SK-N-SH treated with all-trans-retinoic acid at 6 μM for 48 hours (cell line): ENCODE data around the gene MARK1.

Experiments used
- ESRRG ChIP-seq: fragments of 250-450 bp; sonication (Bioruptor Pico); IDR thresholded peaks from 2 replicates; pipeline ENCODE4 v1.6.1; 2021; ENCODE audit warnings: mild to moderate bottlenecking
- RARB ChIP-seq: fragments of 250-450 bp; sonication (Bioruptor Pico); IDR thresholded peaks from 2 replicates; pipeline ENCODE4 v1.8.0; 2021; ENCODE audit warnings: mild to moderate bottlenecking, moderate library complexity
- SNAI2 ChIP-seq: fragments of 250-450 bp; sonication (Bioruptor Pico); IDR thresholded peaks from 2 replicates; pipeline ENCODE4 v1.5.0; 2020; ENCODE audit warnings: mild to moderate bottlenecking, moderate library complexity
- ZFP3 ChIP-seq: fragments of 250-450 bp; sonication (Bioruptor Pico); IDR thresholded peaks from 2 replicates; pipeline ENCODE4 v1.5.0; 2020; ENCODE audit warnings: mild to moderate bottlenecking, moderate library complexity
- TF ChIP-seq, protein P1 (sequence below): fragments of 250-450 bp; sonication (Bioruptor Pico); IDR thresholded peaks from 2 replicates; pipeline ENCODE4 v1.5.1; 2020; ENCODE audit warnings: low read depth, mild to moderate bottlenecking, moderate library complexity
- TF ChIP-seq, protein P2 (sequence below): fragments of 250-450 bp; sonication (Bioruptor Pico); IDR thresholded peaks from 2 replicates; pipeline ENCODE4 v1.8.0; 2020; ENCODE audit warnings: mild to moderate bottlenecking, moderate library complexity, borderline replicate concordance
- TF ChIP-seq, protein P3 (sequence below): fragments of 250-450 bp; sonication (Bioruptor Pico); IDR thresholded peaks from 2 replicates; pipeline ENCODE4 v1.5.0; 2020; ENCODE audit warnings: mild to moderate bottlenecking, moderate library complexity
- TF ChIP-seq, protein P4 (sequence below): fragments of 250-450 bp; sonication (Bioruptor Pico); IDR thresholded peaks from 2 replicates; pipeline ENCODE4 v1.5.1; 2021; ENCODE audit warnings: mild to moderate bottlenecking, moderate library complexity

DNA sequence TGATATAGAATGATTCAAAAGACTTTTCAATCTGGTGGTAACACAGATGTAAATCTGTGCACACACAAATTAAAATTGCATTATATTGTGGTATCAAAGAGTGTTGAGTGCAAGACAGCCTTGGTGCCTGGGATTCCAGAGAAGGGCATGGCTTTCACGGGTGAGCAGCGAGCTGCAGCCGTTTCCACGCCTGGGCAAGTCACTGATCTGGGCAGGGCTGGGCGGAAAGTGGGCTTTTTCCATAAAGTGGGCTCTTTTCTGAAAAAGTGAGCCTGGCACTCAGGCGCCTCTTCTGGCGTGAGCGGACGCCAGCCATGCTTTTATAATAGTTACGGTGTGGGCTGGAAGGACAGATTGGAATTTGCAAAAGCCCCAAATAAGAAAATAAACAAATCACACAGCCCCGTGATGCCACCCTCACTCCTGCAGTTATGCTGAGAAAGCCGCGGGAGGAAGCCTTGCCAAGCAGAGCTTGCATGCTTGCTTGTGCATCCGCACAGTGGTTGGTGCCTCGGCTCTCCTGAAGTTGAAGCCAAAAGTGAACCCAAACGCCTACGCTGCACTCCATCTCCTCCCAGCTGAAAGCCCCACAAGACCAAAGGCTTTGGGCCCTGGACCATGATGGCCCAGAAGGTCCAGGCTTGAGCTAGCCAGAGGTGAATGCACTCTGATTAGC, 155.1 kb downstream of the MARK1 start:
- TF ChIP-seq, protein P1, sequence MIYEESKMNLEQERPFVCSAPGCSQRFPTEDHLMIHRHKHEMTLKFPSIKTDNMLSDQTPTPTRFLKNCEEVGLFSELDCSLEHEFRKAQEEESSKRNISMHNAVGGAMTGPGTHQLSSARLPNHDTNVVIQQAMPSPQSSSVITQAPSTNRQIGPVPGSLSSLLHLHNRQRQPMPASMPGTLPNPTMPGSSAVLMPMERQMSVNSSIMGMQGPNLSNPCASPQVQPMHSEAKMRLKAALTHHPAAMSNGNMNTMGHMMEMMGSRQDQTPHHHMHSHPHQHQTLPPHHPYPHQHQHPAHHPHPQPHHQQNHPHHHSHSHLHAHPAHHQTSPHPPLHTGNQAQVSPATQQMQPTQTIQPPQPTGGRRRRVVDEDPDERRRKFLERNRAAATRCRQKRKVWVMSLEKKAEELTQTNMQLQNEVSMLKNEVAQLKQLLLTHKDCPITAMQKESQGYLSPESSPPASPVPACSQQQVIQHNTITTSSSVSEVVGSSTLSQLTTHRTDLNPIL (CRISPR knock-in tag) = no peak
- TF ChIP-seq, protein P2, sequence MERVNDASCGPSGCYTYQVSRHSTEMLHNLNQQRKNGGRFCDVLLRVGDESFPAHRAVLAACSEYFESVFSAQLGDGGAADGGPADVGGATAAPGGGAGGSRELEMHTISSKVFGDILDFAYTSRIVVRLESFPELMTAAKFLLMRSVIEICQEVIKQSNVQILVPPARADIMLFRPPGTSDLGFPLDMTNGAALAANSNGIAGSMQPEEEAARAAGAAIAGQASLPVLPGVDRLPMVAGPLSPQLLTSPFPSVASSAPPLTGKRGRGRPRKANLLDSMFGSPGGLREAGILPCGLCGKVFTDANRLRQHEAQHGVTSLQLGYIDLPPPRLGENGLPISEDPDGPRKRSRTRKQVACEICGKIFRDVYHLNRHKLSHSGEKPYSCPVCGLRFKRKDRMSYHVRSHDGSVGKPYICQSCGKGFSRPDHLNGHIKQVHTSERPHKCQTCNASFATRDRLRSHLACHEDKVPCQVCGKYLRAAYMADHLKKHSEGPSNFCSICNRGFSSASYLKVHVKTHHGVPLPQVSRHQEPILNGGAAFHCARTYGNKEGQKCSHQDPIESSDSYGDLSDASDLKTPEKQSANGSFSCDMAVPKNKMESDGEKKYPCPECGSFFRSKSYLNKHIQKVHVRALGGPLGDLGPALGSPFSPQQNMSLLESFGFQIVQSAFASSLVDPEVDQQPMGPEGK (CRISPR knock-in tag) = no peak
- TF ChIP-seq, protein P3, sequence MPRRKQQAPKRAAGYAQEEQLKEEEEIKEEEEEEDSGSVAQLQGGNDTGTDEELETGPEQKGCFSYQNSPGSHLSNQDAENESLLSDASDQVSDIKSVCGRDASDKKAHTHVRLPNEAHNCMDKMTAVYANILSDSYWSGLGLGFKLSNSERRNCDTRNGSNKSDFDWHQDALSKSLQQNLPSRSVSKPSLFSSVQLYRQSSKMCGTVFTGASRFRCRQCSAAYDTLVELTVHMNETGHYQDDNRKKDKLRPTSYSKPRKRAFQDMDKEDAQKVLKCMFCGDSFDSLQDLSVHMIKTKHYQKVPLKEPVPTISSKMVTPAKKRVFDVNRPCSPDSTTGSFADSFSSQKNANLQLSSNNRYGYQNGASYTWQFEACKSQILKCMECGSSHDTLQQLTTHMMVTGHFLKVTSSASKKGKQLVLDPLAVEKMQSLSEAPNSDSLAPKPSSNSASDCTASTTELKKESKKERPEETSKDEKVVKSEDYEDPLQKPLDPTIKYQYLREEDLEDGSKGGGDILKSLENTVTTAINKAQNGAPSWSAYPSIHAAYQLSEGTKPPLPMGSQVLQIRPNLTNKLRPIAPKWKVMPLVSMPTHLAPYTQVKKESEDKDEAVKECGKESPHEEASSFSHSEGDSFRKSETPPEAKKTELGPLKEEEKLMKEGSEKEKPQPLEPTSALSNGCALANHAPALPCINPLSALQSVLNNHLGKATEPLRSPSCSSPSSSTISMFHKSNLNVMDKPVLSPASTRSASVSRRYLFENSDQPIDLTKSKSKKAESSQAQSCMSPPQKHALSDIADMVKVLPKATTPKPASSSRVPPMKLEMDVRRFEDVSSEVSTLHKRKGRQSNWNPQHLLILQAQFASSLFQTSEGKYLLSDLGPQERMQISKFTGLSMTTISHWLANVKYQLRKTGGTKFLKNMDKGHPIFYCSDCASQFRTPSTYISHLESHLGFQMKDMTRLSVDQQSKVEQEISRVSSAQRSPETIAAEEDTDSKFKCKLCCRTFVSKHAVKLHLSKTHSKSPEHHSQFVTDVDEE (CRISPR knock-in tag) = no peak
- no peak for TF ChIP-seq RARB (CRISPR knock-in tag)
- TF ChIP-seq SNAI2 (CRISPR knock-in tag) = no peak
- no peak for TF ChIP-seq ESRRG (CRISPR knock-in tag)
- no peak for TF ChIP-seq ZFP3 (CRISPR knock-in tag)
- TF ChIP-seq, protein P4, sequence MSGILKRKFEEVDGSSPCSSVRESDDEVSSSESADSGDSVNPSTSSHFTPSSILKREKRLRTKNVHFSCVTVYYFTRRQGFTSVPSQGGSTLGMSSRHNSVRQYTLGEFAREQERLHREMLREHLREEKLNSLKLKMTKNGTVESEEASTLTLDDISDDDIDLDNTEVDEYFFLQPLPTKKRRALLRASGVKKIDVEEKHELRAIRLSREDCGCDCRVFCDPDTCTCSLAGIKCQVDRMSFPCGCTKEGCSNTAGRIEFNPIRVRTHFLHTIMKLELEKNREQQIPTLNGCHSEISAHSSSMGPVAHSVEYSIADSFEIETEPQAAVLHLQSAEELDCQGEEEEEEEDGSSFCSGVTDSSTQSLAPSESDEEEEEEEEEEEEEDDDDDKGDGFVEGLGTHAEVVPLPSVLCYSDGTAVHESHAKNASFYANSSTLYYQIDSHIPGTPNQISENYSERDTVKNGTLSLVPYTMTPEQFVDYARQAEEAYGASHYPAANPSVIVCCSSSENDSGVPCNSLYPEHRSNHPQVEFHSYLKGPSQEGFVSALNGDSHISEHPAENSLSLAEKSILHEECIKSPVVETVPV (CRISPR knock-in tag) = no peak
